ENCODE results near the gene JARID2.

DNA sequence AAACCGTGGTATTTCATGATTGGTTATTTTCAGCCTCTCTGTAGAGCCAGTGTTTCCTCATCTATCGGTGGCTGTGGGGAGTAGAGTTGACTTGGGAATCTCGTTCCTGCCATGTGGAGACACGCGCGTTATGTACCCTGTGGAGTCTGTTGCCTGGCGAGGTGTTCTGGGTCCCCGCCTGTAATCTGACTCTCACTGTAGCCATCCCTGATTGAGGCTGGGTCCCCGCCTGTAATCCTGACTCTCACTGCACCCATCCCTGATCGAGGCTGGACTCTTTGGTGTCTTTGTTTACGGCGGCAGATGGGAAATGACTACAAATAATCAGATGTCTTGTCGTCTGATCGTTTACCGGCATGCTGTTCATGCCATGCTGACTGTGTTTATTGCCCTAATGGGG lies 263.1 kb downstream of the JARID2 start:
- no peak for TF ChIP-seq POLR2A (IDR thresholded peaks at IDR 0.05)
- TF ChIP-seq, protein P1, sequence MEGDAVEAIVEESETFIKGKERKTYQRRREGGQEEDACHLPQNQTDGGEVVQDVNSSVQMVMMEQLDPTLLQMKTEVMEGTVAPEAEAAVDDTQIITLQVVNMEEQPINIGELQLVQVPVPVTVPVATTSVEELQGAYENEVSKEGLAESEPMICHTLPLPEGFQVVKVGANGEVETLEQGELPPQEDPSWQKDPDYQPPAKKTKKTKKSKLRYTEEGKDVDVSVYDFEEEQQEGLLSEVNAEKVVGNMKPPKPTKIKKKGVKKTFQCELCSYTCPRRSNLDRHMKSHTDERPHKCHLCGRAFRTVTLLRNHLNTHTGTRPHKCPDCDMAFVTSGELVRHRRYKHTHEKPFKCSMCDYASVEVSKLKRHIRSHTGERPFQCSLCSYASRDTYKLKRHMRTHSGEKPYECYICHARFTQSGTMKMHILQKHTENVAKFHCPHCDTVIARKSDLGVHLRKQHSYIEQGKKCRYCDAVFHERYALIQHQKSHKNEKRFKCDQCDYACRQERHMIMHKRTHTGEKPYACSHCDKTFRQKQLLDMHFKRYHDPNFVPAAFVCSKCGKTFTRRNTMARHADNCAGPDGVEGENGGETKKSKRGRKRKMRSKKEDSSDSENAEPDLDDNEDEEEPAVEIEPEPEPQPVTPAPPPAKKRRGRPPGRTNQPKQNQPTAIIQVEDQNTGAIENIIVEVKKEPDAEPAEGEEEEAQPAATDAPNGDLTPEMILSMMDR (IDR thresholded peaks at IDR 0.05) = no peak
